ENCODE data around the gene LRRC32.

The LRRC32 gene

GRCh38 chr11:76678321-76678720, 7.8 kb upstream of the LRRC32 start:
- no peak for DNase-seq (ENCODE audit: low spot score)

GRCh38 chr11:76677458-76677765, 6.9 kb upstream of the LRRC32 start:
- no peak for DNase-seq (ENCODE audit: low spot score)

GRCh38 chr11:76676636-76677457, 6.3 kb upstream of the LRRC32 start:
- DNase-seq (ENCODE audit: low spot score), result no peak

- DNase-seq (ENCODE audit: low spot score), result no peak
These were observed 4.2 kb upstream of the LRRC32 start for GRCh38 chr11:76674517-76675400.

GRCh38 chr11:76673176-76674142, 2.9 kb upstream of the LRRC32 start:
- DNase-seq (ENCODE audit: low spot score), result no peak

GRCh38 chr11:76672431-76673175, 2.1 kb upstream of the LRRC32 start:
- no peak for DNase-seq (ENCODE audit: low spot score)

- DNase-seq (ENCODE audit: low spot score), result no peak
These were observed 1.2 kb upstream of the LRRC32 start for GRCh38 chr11:76671626-76672309.

GRCh38 chr11:76671237-76671592, 668 bp upstream of the LRRC32 start:
- no peak for DNase-seq (ENCODE audit: low spot score)

GRCh38 chr11:76669901-76670484, 554 bp downstream of the LRRC32 start:
- DNase-seq (ENCODE audit: low spot score), result no peak

- no peak for DNase-seq (ENCODE audit: low spot score)
These were observed 2.0 kb downstream of the LRRC32 start for GRCh38 chr11:76668362-76669155.

GRCh38 chr11:76667856-76668255, 2.7 kb downstream of the LRRC32 start:
- DNase-seq (ENCODE audit: low spot score), result no peak

GRCh38 chr11:76667271-76667818, 3.2 kb downstream of the LRRC32 start:
- no peak for DNase-seq (ENCODE audit: low spot score)

- DNase-seq (ENCODE audit: low spot score), result no peak
These were observed 3.7 kb downstream of the LRRC32 start for GRCh38 chr11:76666830-76667229.

GRCh38 chr11:76666408-76666807, 4.1 kb downstream of the LRRC32 start:
- DNase-seq (ENCODE audit: low spot score), result no peak

GRCh38 chr11:76665921-76666351, 4.6 kb downstream of the LRRC32 start:
- DNase-seq (ENCODE audit: low spot score), result no peak

- no peak for DNase-seq (ENCODE audit: low spot score)
These were observed 5.4 kb downstream of the LRRC32 start for GRCh38 chr11:76665172-76665571.

GRCh38 chr11:76664578-76665061, 5.9 kb downstream of the LRRC32 start:
- DNase-seq (ENCODE audit: low spot score), result no peak

GRCh38 chr11:76663912-76664440, 6.6 kb downstream of the LRRC32 start:
- DNase-seq (ENCODE audit: low spot score), result no peak

GRCh38 chr11:76663486-76663810, 7.1 kb downstream of the LRRC32 start:
- no peak for DNase-seq (ENCODE audit: low spot score)

Data from D341Med (cell line).